ENCODE measurements around the gene SELENOV. TPM values are rescaled to one million over a fixed set of nuclear protein-coding genes. Genes with fewer than 3 reads are reported as not detected.

The SELENOV gene
- total RNA-seq, 1 experiment from 2014 or later, result not detected

- no peak for DNase-seq (ENCODE audit: low spot score)
Measured at GRCh38 chr19:39520541-39521484, 5.9 kb downstream of the SELENOV start.

- no peak for DNase-seq (ENCODE audit: low spot score)
Measured at GRCh38 chr19:39524495-39524894, 9.6 kb downstream of the SELENOV start.

GRCh38 chr19:39525205-39525604, 10.3 kb downstream of the SELENOV start:
- no peak for DNase-seq (ENCODE audit: low spot score)

GRCh38 chr19:39531834-39532232, 16.9 kb downstream of the SELENOV start:
- DNase-seq (ENCODE audit: low spot score), result no peak

- peak; percentile 96 for DNase-seq (ENCODE audit: low spot score)
Measured at GRCh38 chr19:39532233-39533002, 17.5 kb downstream of the SELENOV start, which contains the start of gene EID2B. Gene EID2B, minus strand, starts transcription at chr19:39532852. Its CDS starts 50 bp downstream, at chr19:39532802.

- DNase-seq (ENCODE audit: low spot score), result no peak
Measured at GRCh38 chr19:39533003-39533512, 18.1 kb downstream of the SELENOV start.

- DNase-seq (ENCODE audit: low spot score), result no peak
Measured at GRCh38 chr19:39533791-39534190, 18.9 kb downstream of the SELENOV start.

GRCh38 chr19:39539165-39539517, 24.2 kb downstream of the SELENOV start:
- no peak for DNase-seq (ENCODE audit: low spot score)

GRCh38 chr19:39539518-39540332, 24.8 kb downstream of the SELENOV start, which contains the start of gene EID2:
Gene EID2, minus strand, starts transcription at chr19:39540161. Its CDS starts 82 bp downstream, at chr19:39540079.
- DNase-seq (ENCODE audit: low spot score), result peak; percentile 92

- no peak for DNase-seq (ENCODE audit: low spot score)
Measured at GRCh38 chr19:39540333-39540673, 25.4 kb downstream of the SELENOV start.

GRCh38 chr19:39542206-39542605, 27.3 kb downstream of the SELENOV start:
- no peak for DNase-seq (ENCODE audit: low spot score)

- no peak for DNase-seq (ENCODE audit: low spot score)
Measured at GRCh38 chr19:39543477-39543857, 28.5 kb downstream of the SELENOV start.

- no peak for DNase-seq (ENCODE audit: low spot score)
Measured at GRCh38 chr19:39544226-39544903, 29.4 kb downstream of the SELENOV start.

- DNase-seq (ENCODE audit: low spot score), result no peak
Measured at GRCh38 chr19:39544911-39545310, 30.0 kb downstream of the SELENOV start.

GRCh38 chr19:39546599-39546998, 31.7 kb downstream of the SELENOV start:
- DNase-seq (ENCODE audit: low spot score), result no peak

GRCh38 chr19:39550197-39550596, 35.3 kb downstream of the SELENOV start:
- no peak for DNase-seq (ENCODE audit: low spot score)

- no peak for DNase-seq (ENCODE audit: low spot score)
Measured at GRCh38 chr19:39553082-39553652, 38.2 kb downstream of the SELENOV start.

- DNase-seq (ENCODE audit: low spot score), result no peak
Measured at GRCh38 chr19:39554701-39555311, 39.9 kb downstream of the SELENOV start.

GRCh38 chr19:39555883-39556282, 40.9 kb downstream of the SELENOV start:
- no peak for DNase-seq (ENCODE audit: low spot score)
